ENCODE measurements around the gene C16orf90.
"Not testable (repeated sequence)": the region's sequence is repeated elsewhere in the genome, so short reads cannot be mapped to it uniquely, and the experiment has no call there.

The C16orf90 gene

DNA sequence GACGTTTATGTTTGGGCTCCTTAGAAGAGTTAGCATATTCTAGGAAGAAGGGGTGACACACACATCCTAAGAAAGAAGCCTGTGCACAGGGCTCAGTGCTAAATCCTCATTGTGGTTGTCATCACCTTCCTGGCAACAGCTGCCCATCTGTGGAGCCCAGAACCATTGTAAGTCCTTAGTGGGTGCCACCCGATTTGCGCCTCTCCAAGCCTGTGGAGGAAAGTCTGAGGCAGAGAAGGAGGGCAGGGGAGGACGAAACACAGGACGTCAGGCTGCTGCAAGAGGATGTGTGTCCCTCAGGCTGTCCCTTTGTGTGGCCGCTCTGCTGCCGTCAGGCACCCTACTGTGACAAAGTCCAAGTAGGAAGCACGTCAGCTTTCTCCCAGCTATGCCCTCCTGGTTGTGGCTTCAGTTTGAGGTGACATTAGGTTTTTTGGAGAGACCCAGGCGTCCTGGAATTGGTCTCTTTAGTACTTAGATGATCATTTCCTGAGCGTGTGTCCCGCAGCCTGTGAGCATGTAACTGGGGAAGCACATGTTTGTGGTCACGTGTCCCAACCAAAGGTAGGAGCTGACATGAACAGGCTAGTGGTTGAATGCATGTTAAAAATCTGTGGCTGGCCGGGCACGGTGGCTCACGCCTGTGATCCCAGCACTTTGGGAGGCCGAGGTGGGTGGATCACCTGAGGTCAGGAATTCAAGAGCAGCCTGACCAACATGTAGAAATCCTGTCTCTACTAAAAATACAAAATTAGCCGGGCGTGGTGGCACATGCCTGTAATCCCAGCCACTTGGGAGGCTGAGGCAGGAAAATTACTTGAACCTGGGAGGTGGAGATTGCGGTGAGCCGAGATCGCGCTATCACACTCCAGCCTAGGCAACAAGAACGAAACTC, 16.2 kb upstream of the C16orf90 start:
- no peak for DNase-seq (ENCODE audit: low spot score)

DNA sequence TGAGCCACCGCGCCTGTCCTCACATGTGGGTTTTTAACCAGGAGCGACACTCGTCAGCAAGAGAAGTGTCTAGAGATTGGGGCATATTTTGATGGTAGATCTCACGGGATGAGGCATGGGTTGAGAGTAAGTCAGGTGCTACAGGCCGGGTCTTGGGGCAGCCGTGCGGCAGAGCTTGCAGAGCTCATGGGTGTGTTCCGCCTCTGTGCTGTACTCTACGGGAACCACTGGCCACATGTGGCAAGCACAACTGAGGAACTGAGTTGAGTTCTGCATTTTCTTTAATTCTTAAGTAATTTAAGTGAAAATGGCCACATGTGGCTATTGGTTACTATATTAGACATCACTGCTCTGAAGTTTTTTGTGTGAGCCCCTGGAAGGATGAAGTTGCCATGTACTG, 15.1 kb upstream of the C16orf90 start:
- DNase-seq (ENCODE audit: low spot score): no peak

DNA sequence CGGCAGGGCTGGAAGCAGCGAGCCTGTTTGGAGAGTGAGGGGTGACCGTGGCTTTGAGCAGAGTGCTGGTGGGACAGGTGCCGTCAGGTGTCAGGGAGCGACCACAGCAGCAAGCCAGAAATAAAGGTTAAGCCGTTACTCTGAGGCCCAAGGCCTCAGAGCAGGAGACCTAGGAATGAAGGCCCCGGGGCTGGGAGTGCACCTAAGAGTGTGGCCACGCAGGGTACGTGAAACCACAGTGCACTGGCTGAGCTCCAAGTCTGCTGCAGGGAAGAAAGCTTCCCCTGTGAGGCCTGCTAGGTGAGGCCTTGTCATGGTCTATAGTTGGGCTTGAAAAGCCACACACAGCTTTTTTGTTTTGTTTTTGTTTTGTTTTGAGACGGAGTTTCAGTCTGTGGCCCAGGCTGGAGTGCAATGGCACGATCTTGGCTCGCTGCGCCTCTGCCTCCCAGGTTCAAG, 14.2 kb upstream of the C16orf90 start:
- no peak for DNase-seq (ENCODE audit: low spot score)

GRCh38 chr16:3508736-3509135, 13.4 kb upstream of the C16orf90 start:
- DNase-seq (ENCODE audit: low spot score): no peak

DNA sequence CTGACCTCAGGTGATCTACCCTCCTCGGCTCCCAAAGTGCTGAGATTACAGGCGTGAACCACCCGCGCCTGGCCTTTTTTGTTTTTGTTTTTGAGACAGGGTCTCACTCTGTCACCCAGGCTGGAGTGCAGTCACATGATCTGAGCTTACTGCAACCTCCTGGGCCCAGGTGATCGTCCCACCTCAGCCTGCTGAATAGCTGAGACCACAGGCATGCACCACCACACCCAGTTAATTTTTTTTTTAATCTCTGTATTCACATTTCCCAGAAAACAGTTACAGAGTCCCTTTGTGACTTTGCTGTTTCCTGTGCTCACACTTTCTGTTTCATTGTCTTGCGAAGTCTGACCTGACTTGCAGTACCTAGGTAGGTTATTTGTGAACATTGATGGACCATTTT, 8.2 kb upstream of the C16orf90 start:
- no peak for DNase-seq (ENCODE audit: low spot score)

DNA sequence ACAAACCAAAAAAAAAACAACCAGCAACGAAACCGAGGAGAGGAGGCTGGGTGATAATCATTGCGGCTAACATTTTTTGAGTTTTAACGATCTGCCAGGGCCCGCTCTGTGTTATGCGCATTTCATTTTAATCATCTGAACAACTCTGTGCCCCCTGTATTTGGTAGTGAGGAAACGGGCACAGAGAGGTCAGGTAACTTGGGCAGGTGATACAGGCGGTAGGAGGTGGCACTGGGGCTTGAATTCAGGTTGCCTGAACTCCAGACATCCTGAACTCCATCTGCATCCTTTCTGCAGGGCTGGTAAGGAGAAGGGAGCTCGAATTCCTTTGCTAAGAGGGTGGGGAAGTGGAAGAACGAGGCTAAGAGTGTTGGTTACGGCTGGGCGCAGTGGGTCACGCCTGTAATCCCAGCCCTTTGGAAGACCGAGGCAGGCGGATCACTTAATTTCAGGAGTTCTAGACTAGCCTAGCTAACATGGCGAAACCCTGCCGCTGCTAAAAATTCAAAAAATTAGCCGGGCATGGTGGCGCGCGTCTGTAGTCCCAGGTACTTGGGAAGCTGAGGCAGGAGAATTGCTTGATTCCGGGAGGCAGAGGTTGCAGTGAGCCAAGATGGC, 6.6 kb upstream of the C16orf90 start:
- no peak for DNase-seq (ENCODE audit: low spot score)

- DNase-seq (ENCODE audit: low spot score): not testable (repeated sequence)
These were observed 6.1 kb upstream of the C16orf90 start for GRCh38 chr16:3501412-3501761.

GRCh38 chr16:3498988-3499387, 3.7 kb upstream of the C16orf90 start:
- no peak for DNase-seq (ENCODE audit: low spot score)

GRCh38 chr16:3497771-3498170, 2.5 kb upstream of the C16orf90 start:
- no peak for DNase-seq (ENCODE audit: low spot score)

DNA sequence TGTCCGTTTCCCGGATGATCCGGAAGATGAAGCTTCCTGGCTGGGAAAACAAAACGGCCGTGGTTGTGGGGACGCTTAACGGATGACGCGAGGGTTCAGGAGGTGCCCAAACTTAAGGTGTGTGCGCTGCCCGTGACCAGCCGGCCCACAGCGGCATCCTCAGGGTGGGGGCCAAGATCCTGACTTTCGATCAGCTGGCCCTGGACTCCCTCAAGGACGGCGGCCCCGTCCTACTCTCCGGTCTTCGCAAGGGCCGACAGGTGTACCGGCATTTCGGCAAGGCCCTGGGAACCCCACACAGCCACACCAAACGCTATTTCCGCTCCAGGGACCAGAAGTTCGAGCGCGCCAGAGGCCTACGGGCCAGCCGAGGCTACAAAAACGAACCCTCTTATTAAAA, 1.1 kb upstream of the C16orf90 start:
- no peak for DNase-seq (ENCODE audit: low spot score)

DNA sequence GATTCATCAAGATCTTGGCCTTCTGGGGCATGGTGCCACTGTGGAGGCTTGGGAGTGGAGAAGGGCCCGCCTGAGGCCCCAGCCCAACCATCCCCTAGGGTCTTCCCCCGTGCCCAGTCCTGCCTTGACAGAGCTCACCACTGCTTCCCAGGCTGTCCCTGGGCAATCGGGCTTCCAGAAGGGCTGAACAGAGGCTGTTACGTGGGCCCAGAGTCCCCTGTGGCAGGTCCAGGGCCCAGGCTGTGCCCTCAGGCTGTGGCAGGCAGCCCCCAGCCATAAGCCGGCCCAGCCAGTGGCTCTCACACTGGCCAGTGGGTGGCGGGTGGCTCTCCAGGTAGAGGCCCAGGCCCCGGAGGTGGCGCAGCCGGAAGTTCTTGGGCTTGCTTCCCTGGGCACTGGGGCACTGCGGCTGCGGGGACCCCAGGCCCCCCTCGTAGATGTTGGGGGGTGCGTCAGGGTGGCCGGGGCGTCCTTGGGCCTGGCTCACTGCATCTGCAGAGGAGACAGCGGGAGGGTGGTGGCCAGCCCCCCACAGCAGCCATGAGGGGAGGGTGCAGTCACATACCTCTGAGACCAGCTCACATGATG, 809 bp downstream of the C16orf90 start:
- DNase-seq (ENCODE audit: low spot score): no peak

GRCh38 chr16:3492356-3492755, 2.9 kb downstream of the C16orf90 start:
- DNase-seq (ENCODE audit: low spot score): no peak

- DNase-seq (ENCODE audit: low spot score): no peak
These were observed 4.2 kb downstream of the C16orf90 start for GRCh38 chr16:3490911-3491629.

GRCh38 chr16:3488801-3489200, 6.5 kb downstream of the C16orf90 start:
- DNase-seq (ENCODE audit: low spot score): no peak

DNA sequence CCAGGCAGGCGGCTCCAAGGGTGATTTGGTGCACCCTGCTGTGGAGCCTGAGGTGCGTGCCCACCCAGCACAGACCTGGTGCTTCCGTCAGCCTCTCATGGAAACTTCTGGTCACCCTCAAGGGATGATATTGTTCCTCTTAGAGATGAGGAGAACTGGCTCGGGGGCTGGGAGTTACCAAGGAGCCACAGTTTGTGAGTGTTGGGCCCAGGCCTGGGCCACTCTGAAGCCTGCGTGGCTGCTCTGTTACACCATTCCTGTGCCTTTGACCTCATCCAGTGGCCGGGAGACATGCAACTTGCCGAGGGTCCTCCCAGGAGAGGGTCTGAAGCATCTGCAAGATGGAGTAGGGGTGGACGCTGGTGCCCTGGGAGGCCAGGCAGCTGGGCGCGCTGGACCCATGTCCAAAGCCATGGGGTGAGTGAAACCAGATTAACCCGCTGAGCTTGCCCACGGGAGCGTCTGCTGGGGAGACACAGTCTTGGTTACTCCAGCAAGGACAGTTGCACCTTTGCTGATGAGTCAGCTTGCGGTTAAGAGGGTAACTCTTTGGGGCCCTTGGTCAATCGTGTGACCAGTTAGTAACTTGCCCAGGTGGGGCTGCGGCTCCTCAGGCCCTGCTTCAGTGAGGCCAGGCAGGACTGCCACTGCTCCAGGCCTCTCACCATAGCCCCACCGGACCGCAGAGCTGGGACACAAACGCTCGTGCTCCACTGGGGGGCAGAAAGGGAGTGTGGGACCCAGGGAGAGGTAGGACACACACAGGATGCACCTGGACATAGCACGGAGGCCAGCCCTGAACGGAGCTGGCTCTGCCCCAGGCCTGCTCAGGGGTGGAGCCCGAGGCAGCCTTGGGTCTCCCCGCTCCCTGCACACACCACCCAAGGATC, 7.5 kb downstream of the C16orf90 start:
- no peak for DNase-seq (ENCODE audit: low spot score)

- peak; percentile 37 for DNase-seq (ENCODE audit: low spot score)
These were observed 8.6 kb downstream of the C16orf90 start for GRCh38 chr16:3486506-3487215.

DNA sequence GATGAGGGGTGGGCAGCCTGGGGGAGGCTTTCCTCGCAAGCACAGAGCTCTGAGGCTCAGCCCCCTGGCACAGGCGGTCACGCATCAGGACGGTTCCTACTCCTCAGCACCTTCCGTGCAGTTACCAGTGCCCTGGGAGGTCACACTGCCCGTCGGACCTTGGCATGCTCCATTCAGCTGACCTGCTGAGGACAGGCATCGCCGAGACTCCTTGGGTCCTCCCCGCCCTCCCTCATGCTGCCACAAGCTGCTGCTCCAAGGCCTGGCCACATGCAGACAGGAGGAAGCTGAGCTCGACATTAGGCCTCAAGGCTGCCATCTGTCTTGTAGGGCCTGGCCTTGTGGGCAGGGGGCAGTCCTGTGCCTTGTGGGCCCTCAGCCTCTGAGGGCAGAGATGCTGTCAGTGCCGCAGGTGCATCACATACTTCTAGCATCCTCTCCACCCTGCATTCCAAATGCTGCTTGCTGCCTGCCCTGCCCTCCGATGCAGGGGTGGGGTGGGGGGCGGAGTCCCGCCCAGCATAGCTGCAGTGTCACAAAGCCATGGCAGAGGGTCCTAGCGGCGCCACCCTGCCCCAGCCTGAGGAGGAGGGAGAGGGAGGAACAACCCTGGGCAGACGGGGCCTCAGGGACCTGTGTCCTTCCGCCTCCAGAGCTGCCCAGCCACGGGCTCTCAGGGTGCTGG, 9.3 kb downstream of the C16orf90 start:
- DNase-seq (ENCODE audit: low spot score): no peak

- no peak for DNase-seq (ENCODE audit: low spot score)
These were observed 10.1 kb downstream of the C16orf90 start for GRCh38 chr16:3485097-3485745.

DNA sequence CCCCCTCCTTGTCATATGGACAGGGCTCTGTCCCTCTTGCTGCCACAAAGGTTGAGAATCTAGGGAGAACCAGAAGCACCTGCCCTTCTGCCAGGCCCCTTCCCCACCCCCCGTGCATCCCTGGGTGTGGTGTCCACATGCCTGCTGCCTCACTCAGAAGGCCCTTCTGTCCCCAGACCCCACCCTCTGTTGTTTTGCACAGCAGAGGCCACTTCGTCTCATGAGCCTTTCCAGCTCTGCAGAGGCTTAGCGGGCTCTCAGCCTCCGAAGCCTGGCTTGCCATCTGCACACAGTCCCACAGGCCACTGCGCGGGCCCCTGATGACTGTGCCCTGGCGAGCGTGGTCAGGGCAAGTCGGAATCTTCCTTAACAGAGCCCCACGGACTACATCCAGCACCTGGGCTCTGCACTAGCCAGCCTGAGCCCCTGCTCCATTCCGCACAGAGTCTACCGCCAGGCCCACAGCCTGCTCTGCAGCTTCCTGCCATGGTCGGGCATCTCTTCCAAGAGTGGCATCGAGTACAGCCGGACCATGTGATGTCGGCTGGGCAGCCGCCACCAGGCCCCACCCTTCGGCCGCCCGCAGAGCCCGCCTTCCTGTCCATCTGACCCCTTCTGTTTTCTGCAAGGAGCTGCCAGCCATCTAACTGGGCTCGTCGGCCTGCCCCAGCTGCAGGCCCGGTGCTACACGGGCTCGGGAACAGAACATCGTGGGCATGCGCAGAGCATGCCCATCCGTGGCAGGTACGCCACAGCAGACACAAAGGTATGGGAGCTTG, 10.8 kb downstream of the C16orf90 start:
- peak; percentile 89 for DNase-seq (ENCODE audit: low spot score)
